ENCODE results near the gene SLC7A4. TPM values are rescaled to one million over a fixed set of nuclear protein-coding genes. Genes with fewer than 3 reads are reported as not detected.
A peak's percentile ranks its signal among the peaks of the same experiment; 100 is the strongest.

SLC7A4 gene
- total RNA-seq, 1 donor from 2014 or later = not detected

DNA sequence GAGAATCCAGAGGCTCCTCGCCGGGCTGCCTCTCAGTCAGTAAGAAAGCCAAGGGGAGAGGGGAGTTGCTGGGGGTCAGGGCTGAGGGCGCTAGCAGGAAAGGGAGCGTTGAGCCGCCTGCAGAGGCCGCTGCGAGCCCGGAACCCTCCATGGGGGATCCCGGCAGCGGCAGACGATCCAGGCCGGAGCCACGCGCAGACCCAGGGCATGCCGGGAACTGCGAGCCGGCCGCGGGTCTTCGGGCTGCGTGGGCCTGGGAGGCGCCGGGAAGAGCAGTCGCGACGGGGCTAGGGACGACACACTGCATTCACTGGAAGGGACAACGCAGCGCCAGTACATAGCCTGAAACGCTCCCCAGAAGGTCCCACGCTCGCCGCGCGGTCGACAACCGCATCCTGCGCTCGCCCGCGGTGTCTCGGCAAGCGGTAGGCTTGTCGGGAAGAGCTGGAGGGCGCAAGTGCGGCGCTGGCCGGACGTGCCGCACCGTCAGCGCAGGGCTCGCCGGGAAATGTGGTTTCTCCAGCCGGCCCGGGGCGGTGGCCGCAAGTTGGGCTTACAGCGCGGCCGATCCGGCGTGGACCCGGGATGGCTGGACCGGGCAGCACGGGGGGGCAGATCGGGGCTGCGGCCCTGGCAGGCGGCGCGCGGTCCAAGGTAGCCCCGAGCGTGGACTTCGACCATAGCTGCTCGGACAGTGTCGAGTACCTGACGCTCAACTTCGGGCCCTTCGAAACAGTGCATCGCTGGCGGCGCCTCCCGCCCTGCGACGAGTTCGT, 50.4 kb downstream of the SLC7A4 start, which contains the start of gene LZTR1:
TSS of gene LZTR1 (plus strand) at position 511 of the 776 bp plus-strand sequence. CDS start at position 586, 75 bp downstream.
- no peaks in the 10 kb centered on the region for H3K27me3 Mint-ChIP-seq (ENCODE audit: insufficient read depth)
- H3K9me3 Mint-ChIP-seq = peaks cover 12% of the 10 kb centered on the region
- DNase-seq (ENCODE audit: low spot score) = peak; percentile 68
- peaks cover 17% of the 10 kb centered on the region for H3K36me3 Mint-ChIP-seq (ENCODE audit: low read depth)
- H3K4me3 Mint-ChIP-seq = peak within 1 kb of the TSS; percentile 90
- intact Hi-C loops (cut with micrococcal nuclease) = loop anchor here (1.0 to 5.0 kb wide), 5 partner anchors 19 to 123 kb away; partner anchors contain the start of genes CRKL, PI4KA, SNAP29 and THAP7
- peak within 1 kb of the TSS; percentile 87 for H3K27ac Mint-ChIP-seq
- peaks cover 44% of the 10 kb centered on the region for H3K4me1 Mint-ChIP-seq (ENCODE audit: low read depth)

GRCh38 chr22:20980938-20981722, 51.2 kb downstream of the SLC7A4 start:
- intact Hi-C loops (cut with micrococcal nuclease) = loop anchor here (2.0 to 5.0 kb wide), 2 partner anchors 64 to 122 kb away; partner anchors contain the start of genes CRKL, PI4KA and SNAP29
- peak overlapping the region; percentile 90 for H3K4me3 Mint-ChIP-seq
- DNase-seq (ENCODE audit: low spot score) = no peak
- H3K36me3 Mint-ChIP-seq (ENCODE audit: low read depth) = peaks cover 10% of the 10 kb centered on the region
- H3K27me3 Mint-ChIP-seq (ENCODE audit: insufficient read depth) = no peaks in the 10 kb centered on the region
- H3K4me1 Mint-ChIP-seq (ENCODE audit: low read depth) = peaks cover 44% of the 10 kb centered on the region
- H3K9me3 Mint-ChIP-seq = peaks cover 12% of the 10 kb centered on the region
- peak overlapping the region; percentile 87 for H3K27ac Mint-ChIP-seq

GRCh38 chr22:20980523-20980922, 51.8 kb downstream of the SLC7A4 start:
- Mint-ChIP-seq H3K27ac (no peak overlapping the region), H3K4me3 (peak overlapping the region; percentile 90)
- intact Hi-C loops (cut with micrococcal nuclease) = loop anchor here (2.0 to 5.0 kb wide), 2 partner anchors 63 to 122 kb away; partner anchors contain the start of genes CRKL, PI4KA and SNAP29

DNA sequence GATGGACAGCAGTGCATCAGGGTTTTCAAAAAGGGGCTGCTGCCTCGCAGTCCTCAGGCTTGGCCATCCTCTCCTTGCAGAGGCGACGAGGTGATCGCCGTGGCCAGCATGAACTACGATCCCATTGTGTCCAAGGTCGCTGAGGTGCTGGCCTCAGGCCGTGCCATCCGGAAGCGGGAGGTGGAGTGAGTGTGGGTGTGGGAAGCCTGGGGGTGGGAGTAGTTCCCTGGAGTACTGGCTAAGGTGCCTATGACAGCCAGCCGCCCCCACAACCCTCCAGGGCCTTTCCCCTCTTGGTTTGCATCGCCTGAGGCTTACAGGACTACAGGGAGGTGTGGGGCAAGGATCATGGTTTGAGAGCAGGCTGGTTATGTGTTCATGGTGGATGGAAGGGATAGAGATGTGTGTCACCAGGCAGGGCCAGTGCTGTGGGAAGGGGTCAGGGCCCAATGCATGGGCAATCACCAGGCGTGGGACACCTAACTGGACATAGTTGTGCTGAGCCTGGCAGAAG, 52.4 kb downstream of the SLC7A4 start:
- Mint-ChIP-seq H3K27ac (no peak overlapping the region), H3K36me3 (ENCODE audit: low read depth) (peaks cover 10% of the 10 kb centered on the region), H3K4me3 (peak overlapping the region; percentile 38), H3K27me3 (ENCODE audit: insufficient read depth) (no peaks in the 10 kb centered on the region), H3K4me1 (ENCODE audit: low read depth) (peaks cover 44% of the 10 kb centered on the region), H3K9me3 (peaks cover 12% of the 10 kb centered on the region)
- DNase-seq (ENCODE audit: low spot score) = no peak
- intact Hi-C loops (cut with micrococcal nuclease) = loop anchor here (2.0 to 5.0 kb wide), 2 partner anchors 63 to 121 kb away; partner anchors contain the start of genes CRKL, PI4KA and SNAP29

More at GRCh38 chr22:20980523-20980922, 51.8 kb downstream of the SLC7A4 start:
- no peak for DNase-seq (ENCODE audit: low spot score)
- Mint-ChIP-seq H3K4me1 (ENCODE audit: low read depth) (peaks cover 44% of the 10 kb centered on the region), H3K9me3 (peaks cover 12% of the 10 kb centered on the region), H3K36me3 (ENCODE audit: low read depth) (peaks cover 10% of the 10 kb centered on the region), H3K27me3 (ENCODE audit: insufficient read depth) (no peaks in the 10 kb centered on the region)

DNA sequence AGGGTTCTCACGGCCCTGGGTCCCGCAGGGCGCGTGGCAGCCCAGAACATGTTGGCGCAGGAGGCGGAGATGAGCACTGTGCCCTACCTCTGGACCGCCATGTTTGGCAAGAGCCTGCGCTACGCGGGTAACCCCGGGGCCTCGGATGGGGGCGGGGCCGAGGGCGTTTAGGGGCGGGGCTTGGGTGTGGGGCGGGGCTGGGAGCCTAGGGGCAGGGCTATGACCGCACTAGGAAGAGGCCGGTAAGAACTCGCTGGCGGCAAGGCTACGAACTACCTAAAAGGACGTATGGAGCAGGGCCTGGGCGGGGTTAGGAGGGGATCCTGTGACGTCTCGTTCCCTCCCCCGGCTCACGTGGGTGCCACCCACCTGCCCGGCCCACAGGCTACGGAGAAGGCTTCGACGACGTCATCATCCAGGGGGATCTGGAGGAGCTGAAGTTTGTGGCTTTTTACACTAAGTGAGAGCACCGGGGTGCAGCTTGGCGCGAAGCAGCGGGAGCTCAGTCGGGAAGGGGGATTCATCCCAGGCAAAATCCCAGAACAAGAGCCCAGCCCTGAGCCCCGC, 53.0 kb downstream of the SLC7A4 start:
- Mint-ChIP-seq H3K36me3 (ENCODE audit: low read depth) (peaks cover 9% of the 10 kb centered on the region), H3K27me3 (ENCODE audit: insufficient read depth) (no peaks in the 10 kb centered on the region), H3K4me3 (peak overlapping the region; percentile 71), H3K9me3 (peaks cover 12% of the 10 kb centered on the region), H3K27ac (peak overlapping the region; percentile 70), H3K4me1 (ENCODE audit: low read depth) (peaks cover 44% of the 10 kb centered on the region)
- peak; percentile 52 for DNase-seq (ENCODE audit: low spot score)
- intact Hi-C loops (cut with micrococcal nuclease) = no loop called here

Other genes starting within 250 kb of the SLC7A4 start
- 80.4 and 84.7 TPM in 2 replicates for gene PI4KA, start 173.8 kb downstream of the SLC7A4 start, total RNA-seq
- gene SNAP29, start 173.6 kb downstream of the SLC7A4 start, total RNA-seq = 24.6 and 27.7 TPM in 2 replicates
- 78.2 and 79.2 TPM in 2 replicates for gene CRKL, start 115.2 kb downstream of the SLC7A4 start, total RNA-seq
- 0.88 and 0.93 TPM in 2 replicates for gene AIFM3, start 65.3 kb downstream of the SLC7A4 start, total RNA-seq
- 81.9 and 87.5 TPM in 2 replicates for gene LZTR1, start 50.3 kb downstream of the SLC7A4 start, total RNA-seq
- 35.1 and 36.8 TPM in 2 replicates for gene THAP7, start 30.4 kb downstream of the SLC7A4 start, total RNA-seq
- gene P2RX6, start 17.4 kb downstream of the SLC7A4 start, total RNA-seq = 0.18 and 0.22 TPM in 2 replicates
- gene LRRC74B, start 13.4 kb upstream of the SLC7A4 start, total RNA-seq = not detected in 2 replicates

All from activated T-helper 1 cell treated with anti-CD3 and anti-CD28 coated beads, Interleukin-12 subunit alpha, Interleukin-12 subunit beta, Interleukin-2, Interleukin-4 antibody, amounts not matched to agents 30 ng/mL and 10 ng/mL and 1 ng/mL, durations not matched to agents 14 hours and 24 hours and 36 hours (primary cell).